Neural cell (in vitro differentiated cells): Measurements from ENCODE around the gene NACA2.
"Not testable (repeated sequence)": the region's sequence is repeated elsewhere in the genome, so short reads cannot be mapped to it uniquely, and the experiment has no call there.

ENCODE experiments used
- CTCF ChIP-seq: fragments of 450-650 bp; IDR thresholded peaks from 2 replicates; pipeline ENCODE4 v1.5.1; 2014; ENCODE audit warnings: antibody characterized with exemption, mild to moderate bottlenecking, moderate library complexity; ENCODE audit not compliant: poor library complexity, severe bottlenecking
- MXI1 ChIP-seq: fragments of 450-650 bp; conservative IDR thresholded peaks from 2 replicates; pipeline ENCODE4 v1.6.1; 2014; ENCODE audit warnings: antibody characterized with exemption, mild to moderate bottlenecking; ENCODE audit not compliant: poor library complexity, severe bottlenecking
- SMC3 ChIP-seq: fragments of 450-650 bp; conservative IDR thresholded peaks from 2 replicates; pipeline ENCODE4 v1.6.1; 2014; ENCODE audit warnings: antibody characterized with exemption, mild to moderate bottlenecking, moderate library complexity; ENCODE audit not compliant: poor library complexity

- TF ChIP-seq CTCF, SMC3, MXI1: not testable (repeated sequence)
These were observed 18.5 kb downstream of the NACA2 start for GRCh38 chr17:61572547-61572946.
